PC-9 (cell line): ENCODE measurements around the gene CTNND2. TPM values are rescaled to one million over a fixed set of nuclear protein-coding genes. Genes with fewer than 3 reads are reported as not detected.

Source experiments
- BruUV-seq: library from RNA; stranded (reverse); fragments of 400-500 nt; replicated peaks from 2 replicates; lab custom pipeline; 2021; lab: Mats Ljungman, UMichigan
- CTCF ChIA-PET: fragments of 300-600 bp; sonication (Branson Sonifier 250); formaldehyde crosslinking; loops from one replicate; lab custom pipeline; 2022; ENCODE audit warnings: antibody characterized with exemption; lab: Charles Lee
- POLR2A ChIA-PET: fragments of 300-600 bp; sonication (Branson Sonifier 250); formaldehyde crosslinking; loops from one replicate; lab custom pipeline; 2022; ENCODE audit warnings: antibody characterized with exemption; ENCODE audit not compliant: unreplicated experiment; lab: Charles Lee
- DNase-seq, 2 experiments: peaks; one replicate each; pipeline versions ENCODE4 v3.0.0 to v3.0.0-alpha.2; 2015 to 2022; ENCODE audit warnings: mixed read lengths in 1 of 2
- H2AFZ ChIP-seq: fragments of 200-600 bp; sonication (generic); 2 replicates; pipeline ENCODE4 v1.8.1; 2017; ENCODE audit warnings: antibody characterized with exemption
- H3F3A ChIP-seq: fragments of 200-600 bp; sonication (generic); 2 replicates; pipeline ENCODE4 v1.8.1; 2017; ENCODE audit warnings: antibody characterized with exemption, mild to moderate bottlenecking, low read depth; ENCODE audit not compliant: insufficient read depth
- H3K27ac ChIP-seq: fragments of 200-600 bp; sonication (generic); 2 replicates; pipeline ENCODE4 v1.6.1; 2016; ENCODE audit warnings: mixed run types
- H3K27me3 ChIP-seq: fragments of 200-600 bp; sonication (generic); 2 replicates; pipeline ENCODE4 v1.6.1; 2016; ENCODE audit warnings: low read depth, mixed run types; ENCODE audit not compliant: insufficient read depth
- H3K36me3 ChIP-seq: fragments of 200-600 bp; sonication (generic); 2 replicates; pipeline ENCODE4 v1.6.1; 2016; ENCODE audit warnings: low read depth, mixed run types
- H3K4me1 ChIP-seq: fragments of 200-600 bp; sonication (generic); replicated peaks from 2 replicates; pipeline ENCODE4 v1.6.1; 2016; ENCODE audit warnings: mixed run types; ENCODE audit not compliant: insufficient read depth
- H3K4me2 ChIP-seq: fragments of 200-600 bp; sonication (generic); 2 replicates; pipeline ENCODE4 v1.6.1; 2017; ENCODE audit warnings: mixed run types
- H3K4me3 ChIP-seq: fragments of 200-600 bp; sonication (generic); 2 replicates; pipeline ENCODE4 v1.6.1; 2016; ENCODE audit warnings: mixed run types
- H3K79me2 ChIP-seq: fragments of 200-600 bp; sonication (generic); 2 replicates; pipeline ENCODE4 v1.6.1; 2017; ENCODE audit warnings: low read depth, mixed run types
- H3K9me2 ChIP-seq: fragments of 200-600 bp; sonication (generic); 2 replicates; pipeline ENCODE4 v1.8.1; 2017; ENCODE audit warnings: mild to moderate bottlenecking; ENCODE audit not compliant: insufficient read depth
- H3K9me3 ChIP-seq: fragments of 200-600 bp; sonication (generic); 2 replicates; pipeline ENCODE4 v1.8.1; 2016; ENCODE audit warnings: low read depth; ENCODE audit not compliant: insufficient read depth
- H4K20me1 ChIP-seq: fragments of 200-600 bp; sonication (generic); 2 replicates; pipeline ENCODE4 v1.8.1; 2017; ENCODE audit not compliant: insufficient read depth
- EZH2 ChIP-seq: fragments of 200-600 bp; sonication (generic); IDR thresholded peaks from 2 replicates; pipeline ENCODE4 v1.8.0; 2017; ENCODE audit warnings: antibody characterized with exemption, low read depth
- intact Hi-C: fragments of 100-400 bp; cut with micrococcal nuclease; formaldehyde crosslinking; loops from one replicate; pipeline ENCODE4 v1.10.0; 2022; ENCODE audit not compliant: unreplicated experiment
- total RNA-seq: library from RNA; stranded (reverse); gene quantifications from 2 replicates; pipeline ENCODE4 v1.2.3, GENCODE V29; 2021
- TF ChIP-seq, protein P1 (sequence below): fragments of 200-600 bp; sonication (generic); conservative IDR thresholded peaks from 2 replicates; pipeline ENCODE4 v1.6.1; 2017; ENCODE audit warnings: mixed run types, antibody characterized with exemption, mild to moderate bottlenecking, moderate library complexity

Gene CTNND2
- total RNA-seq, 1 experiment from 2014 or later: not detected

DNA sequence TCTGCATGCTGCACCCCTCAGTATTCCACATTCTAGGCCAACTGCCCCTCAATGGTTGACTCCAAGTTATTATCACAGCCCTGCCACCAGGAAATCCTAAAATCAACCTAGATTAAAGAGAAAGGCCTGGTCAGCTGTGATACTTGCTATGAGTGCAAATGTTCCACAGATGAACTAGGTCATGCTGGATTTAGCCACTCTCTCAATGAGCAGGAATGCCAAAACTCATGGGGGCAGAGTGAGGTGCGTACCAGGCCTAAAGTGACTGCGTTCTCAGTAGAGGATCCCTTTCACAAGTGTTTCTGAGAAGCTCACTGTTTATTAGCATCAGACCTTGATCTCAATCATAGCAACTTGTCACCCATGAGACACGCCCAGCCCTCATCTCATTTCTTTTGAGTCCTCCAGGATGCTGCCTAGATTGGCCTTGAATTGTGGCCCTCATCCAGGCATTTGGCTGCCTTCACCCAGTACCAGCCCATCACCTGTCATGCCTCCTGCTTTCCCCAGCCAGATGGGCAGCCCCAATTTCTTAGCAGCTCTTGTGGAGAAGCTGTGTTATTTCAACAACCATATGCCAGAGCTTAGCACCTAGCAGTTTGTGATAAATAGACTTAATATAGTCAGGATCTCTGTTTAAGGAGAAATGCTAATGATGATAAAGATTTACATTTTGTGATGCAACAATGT lies 383.9 kb downstream of the CTNND2 start:
- BruUV-seq: no TSS peak
- H3K79me2 ChIP-seq: no peaks in the 10 kb centered on the region
- no peak overlapping the region for H3K27ac ChIP-seq
- no peaks in the 10 kb centered on the region for H3K9me3 ChIP-seq
- no peaks in the 10 kb centered on the region for H3F3A ChIP-seq
- CTCF ChIA-PET: no interaction called here
- no peak overlapping the region for H3K4me3 ChIP-seq
- no peaks in the 10 kb centered on the region for H3K9me2 ChIP-seq
- POLR2A ChIA-PET: no interaction called here
- no peaks in the 10 kb centered on the region for H3K36me3 ChIP-seq
- H3K27me3 ChIP-seq: peaks cover 20% of the 10 kb centered on the region
- TF ChIP-seq EZH2: no peak
- H3K4me1 ChIP-seq: no peaks in the 10 kb centered on the region
- no peak for DNase-seq
- intact Hi-C loops: no loop called here
- H4K20me1 ChIP-seq: no peaks in the 10 kb centered on the region
- no peak overlapping the region for H3K4me2 ChIP-seq
- no peak overlapping the region for H2AFZ ChIP-seq

DNA sequence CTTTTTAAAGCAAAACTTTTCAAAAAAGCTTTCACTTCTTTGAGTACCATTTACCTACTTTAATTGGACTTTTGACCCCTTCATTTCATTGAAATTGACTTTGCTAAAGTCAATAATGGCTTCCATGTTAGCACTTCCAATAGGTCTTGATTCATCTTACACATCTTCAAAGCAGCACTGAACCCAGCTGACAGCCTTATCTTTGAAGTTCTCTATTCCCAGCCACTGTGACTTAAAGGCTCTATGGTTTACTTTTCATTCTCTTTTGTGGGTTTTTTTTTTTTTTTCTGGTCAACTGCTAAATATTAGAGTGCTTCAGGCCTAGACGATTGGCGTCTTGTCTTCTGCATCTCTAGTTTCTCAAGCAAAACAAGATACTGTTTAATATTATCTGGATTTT lies 385.0 kb downstream of the CTNND2 start:
- Histone ChIP-seq H3F3A (no peaks in the 10 kb centered on the region), H3K79me2 (no peaks in the 10 kb centered on the region), H3K4me2 (no peak overlapping the region), H2AFZ (no peak overlapping the region), H3K4me1 (no peaks in the 10 kb centered on the region), H3K27me3 (0 out of 2 replicates have a peak, but pooled peaks cover 8% of the 10 kb centered on the region), H4K20me1 (no peaks in the 10 kb centered on the region), H3K27ac (no peak overlapping the region), H3K36me3 (no peaks in the 10 kb centered on the region), H3K9me3 (no peaks in the 10 kb centered on the region), H3K9me2 (no peaks in the 10 kb centered on the region), H3K4me3 (no peak overlapping the region)
- TF ChIP-seq, protein P1, sequence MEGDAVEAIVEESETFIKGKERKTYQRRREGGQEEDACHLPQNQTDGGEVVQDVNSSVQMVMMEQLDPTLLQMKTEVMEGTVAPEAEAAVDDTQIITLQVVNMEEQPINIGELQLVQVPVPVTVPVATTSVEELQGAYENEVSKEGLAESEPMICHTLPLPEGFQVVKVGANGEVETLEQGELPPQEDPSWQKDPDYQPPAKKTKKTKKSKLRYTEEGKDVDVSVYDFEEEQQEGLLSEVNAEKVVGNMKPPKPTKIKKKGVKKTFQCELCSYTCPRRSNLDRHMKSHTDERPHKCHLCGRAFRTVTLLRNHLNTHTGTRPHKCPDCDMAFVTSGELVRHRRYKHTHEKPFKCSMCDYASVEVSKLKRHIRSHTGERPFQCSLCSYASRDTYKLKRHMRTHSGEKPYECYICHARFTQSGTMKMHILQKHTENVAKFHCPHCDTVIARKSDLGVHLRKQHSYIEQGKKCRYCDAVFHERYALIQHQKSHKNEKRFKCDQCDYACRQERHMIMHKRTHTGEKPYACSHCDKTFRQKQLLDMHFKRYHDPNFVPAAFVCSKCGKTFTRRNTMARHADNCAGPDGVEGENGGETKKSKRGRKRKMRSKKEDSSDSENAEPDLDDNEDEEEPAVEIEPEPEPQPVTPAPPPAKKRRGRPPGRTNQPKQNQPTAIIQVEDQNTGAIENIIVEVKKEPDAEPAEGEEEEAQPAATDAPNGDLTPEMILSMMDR: no peak
- TF ChIP-seq EZH2: no peak
- intact Hi-C loops: no loop called here
- ChIA-PET POLR2A (no interaction called here), CTCF (interaction anchor here (0.6 kb wide), 1 partner anchor 1067 kb away, joined by 14 read pairs; no protein-coding TSS in a partner anchor)
- BruUV-seq: no TSS peak
- DNase-seq: no peak

DNA sequence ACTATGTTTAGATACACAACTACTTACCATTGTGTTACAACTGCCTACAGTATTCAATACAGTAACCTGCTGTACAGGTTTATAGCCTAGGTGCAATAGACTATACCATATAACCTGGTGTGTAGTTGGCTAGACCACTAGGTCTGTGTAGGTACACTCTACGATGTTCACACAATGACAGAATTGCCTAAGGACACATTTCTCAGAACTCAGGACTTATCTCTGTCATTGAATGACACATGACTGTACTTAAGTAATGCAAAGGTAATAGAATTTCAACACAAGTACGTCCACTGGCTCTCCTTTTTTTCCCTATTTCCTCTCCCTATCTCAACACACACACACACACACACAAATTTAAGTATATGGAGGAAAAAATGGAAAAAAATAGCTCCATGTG lies 385.6 kb downstream of the CTNND2 start:
- DNase-seq: no peak
- no peak overlapping the region for H3K4me2 ChIP-seq
- POLR2A ChIA-PET: no interaction called here
- no peak overlapping the region for H2AFZ ChIP-seq
- no peaks in the 10 kb centered on the region for H3K4me1 ChIP-seq
- CTCF ChIA-PET: interaction anchor here (0.6 kb wide), 1 partner anchor 1066 kb away, joined by 14 read pairs; no protein-coding TSS in a partner anchor
- no peaks in the 10 kb centered on the region for H3K36me3 ChIP-seq
- no peaks in the 10 kb centered on the region for H3F3A ChIP-seq
- 0 out of 2 replicates have a peak, but pooled peaks cover 6% of the 10 kb centered on the region for H3K27me3 ChIP-seq
- H3K4me3 ChIP-seq: no peak overlapping the region
- no peak for TF ChIP-seq EZH2
- TF ChIP-seq, protein P1: no peak
- H3K79me2 ChIP-seq: no peaks in the 10 kb centered on the region
- H3K27ac ChIP-seq: no peak overlapping the region
- intact Hi-C loops: no loop called here
- no TSS peak for BruUV-seq
- H4K20me1 ChIP-seq: no peaks in the 10 kb centered on the region
- no peaks in the 10 kb centered on the region for H3K9me2 ChIP-seq
- H3K9me3 ChIP-seq: no peaks in the 10 kb centered on the region
